Osteocyte (in vitro differentiated cells): ENCODE results near the gene PCK1. TPM values are rescaled to one million over a fixed set of nuclear protein-coding genes. Genes with fewer than 3 reads are reported as not detected.

ENCODE experiments used
- DNase-seq: peaks from one replicate; pipeline ENCODE4 v3.0.0; 2021; ENCODE audit warnings: mixed read lengths; ENCODE audit not compliant: unreplicated experiment; ENCODE audit errors: extremely low spot score
- H3K27ac Mint-ChIP-seq: one replicate; pipeline ENCODE4 v1.8.0; 2021; ENCODE audit warnings: mild to moderate bottlenecking, mixed read lengths; ENCODE audit not compliant: unreplicated experiment
- H3K27me3 Mint-ChIP-seq: one replicate; pipeline ENCODE4 v1.8.0; 2021; ENCODE audit warnings: mixed read lengths; ENCODE audit not compliant: unreplicated experiment
- H3K36me3 Mint-ChIP-seq: one replicate; pipeline ENCODE4 v1.8.0; 2021; ENCODE audit warnings: mixed read lengths; ENCODE audit not compliant: unreplicated experiment
- H3K4me1 Mint-ChIP-seq: one replicate; pipeline ENCODE4 v1.8.0; 2021; ENCODE audit warnings: mixed read lengths; ENCODE audit not compliant: unreplicated experiment
- H3K4me3 Mint-ChIP-seq: one replicate; pipeline ENCODE4 v1.8.0; 2021; ENCODE audit warnings: mild to moderate bottlenecking, moderate library complexity, mixed read lengths; ENCODE audit not compliant: unreplicated experiment
- H3K9me3 Mint-ChIP-seq: one replicate; pipeline ENCODE4 v1.8.0; 2021; ENCODE audit warnings: mixed read lengths; ENCODE audit not compliant: unreplicated experiment
- CTCF ChIP-seq: fragments of 200-600 bp; sonication (generic); IDR thresholded peaks from 2 replicates; pipeline ENCODE4 v1.5.0; 2021; ENCODE audit warnings: antibody characterized with exemption, mild to moderate bottlenecking, moderate library complexity
- total RNA-seq: library from RNA; stranded (reverse); gene quantifications from 2 replicates; pipeline ENCODE4 v1.2.1, GENCODE V29; 2021

PCK1 gene
- total RNA-seq, 1 donor from 2014 or later: not detected

- DNase-seq: no peak
- H3K27me3 Mint-ChIP-seq: peaks cover 63% of the 10 kb centered on the region
- no peak for TF ChIP-seq CTCF
- no peak overlapping the region for H3K27ac Mint-ChIP-seq
- no peaks in the 10 kb centered on the region for H3K36me3 Mint-ChIP-seq
- H3K4me3 Mint-ChIP-seq: no peak overlapping the region
- no peaks in the 10 kb centered on the region for H3K4me1 Mint-ChIP-seq
- H3K9me3 Mint-ChIP-seq: peaks cover 4% of the 10 kb centered on the region
These were observed 24.7 kb upstream of the PCK1 start for GRCh38 chr20:57536120-57536708.

- no peak overlapping the region for H3K27ac Mint-ChIP-seq
These were observed 23.9 kb upstream of the PCK1 start for GRCh38 chr20:57536771-57537724.

GRCh38 chr20:57537822-57538221 lies 23.1 kb upstream of the PCK1 start:
- no peaks in the 10 kb centered on the region for H3K36me3 Mint-ChIP-seq
- no peak overlapping the region for H3K27ac Mint-ChIP-seq
- H3K4me3 Mint-ChIP-seq: no peak overlapping the region
- no peak for DNase-seq
- no peak for TF ChIP-seq CTCF
- peaks cover 55% of the 10 kb centered on the region for H3K27me3 Mint-ChIP-seq
- H3K9me3 Mint-ChIP-seq: peaks cover 4% of the 10 kb centered on the region
- no peaks in the 10 kb centered on the region for H3K4me1 Mint-ChIP-seq

More at GRCh38 chr20:57536771-57537724, 23.9 kb upstream of the PCK1 start:
- no peak overlapping the region for H3K4me3 Mint-ChIP-seq
- no peak for DNase-seq
- TF ChIP-seq CTCF: no peak
- H3K27me3 Mint-ChIP-seq: peaks cover 60% of the 10 kb centered on the region
- no peaks in the 10 kb centered on the region for H3K4me1 Mint-ChIP-seq
- H3K9me3 Mint-ChIP-seq: peaks cover 4% of the 10 kb centered on the region
- H3K36me3 Mint-ChIP-seq: no peaks in the 10 kb centered on the region

GRCh38 chr20:57539889-57540288 lies 21.0 kb upstream of the PCK1 start:
- DNase-seq: no peak
- no peaks in the 10 kb centered on the region for H3K36me3 Mint-ChIP-seq
- H3K4me1 Mint-ChIP-seq: no peaks in the 10 kb centered on the region
- peaks cover 56% of the 10 kb centered on the region for H3K27me3 Mint-ChIP-seq
- H3K27ac Mint-ChIP-seq: no peak overlapping the region
- peaks cover 4% of the 10 kb centered on the region for H3K9me3 Mint-ChIP-seq
- TF ChIP-seq CTCF: no peak
- no peak overlapping the region for H3K4me3 Mint-ChIP-seq
